Hepatocyte (in vitro differentiated cells): ENCODE results near the gene ADCY4. TPM values are rescaled to one million over a fixed set of nuclear protein-coding genes. Genes with fewer than 3 reads are reported as not detected.
A peak's percentile ranks its signal among the peaks of the same experiment; 100 is the strongest.

Source experiments
- DNase-seq: peaks from one replicate; pipeline ENCODE4 v3.0.0-alpha.2; 2016; ENCODE audit warnings: low spot score
- H2AFZ ChIP-seq: fragments of 200-600 bp; sonication (generic); 2 replicates; pipeline ENCODE4 v1.6.0; 2016; ENCODE audit warnings: antibody characterized with exemption, mild to moderate bottlenecking
- H3K27ac ChIP-seq: fragments of 200-600 bp; sonication (generic); 2 replicates; pipeline ENCODE4 v1.5.1; 2016; ENCODE audit warnings: mild to moderate bottlenecking
- H3K27me3 ChIP-seq: fragments of 200-600 bp; sonication (generic); 2 replicates; pipeline ENCODE4 v1.6.1; 2016
- H3K36me3 ChIP-seq: fragments of 200-600 bp; sonication (generic); replicated peaks from 2 replicates; pipeline ENCODE4 v1.5.1; 2016; ENCODE audit warnings: low read depth; ENCODE audit not compliant: insufficient read depth
- H3K4me1 ChIP-seq: fragments of 200-600 bp; sonication (generic); 2 replicates; pipeline ENCODE4 v1.5.1; 2016; ENCODE audit warnings: mild to moderate bottlenecking, moderate library complexity; ENCODE audit not compliant: insufficient read depth
- H3K4me2 ChIP-seq: fragments of 200-600 bp; sonication (generic); 2 replicates; pipeline ENCODE4 v1.6.0; 2016
- H3K4me3 ChIP-seq: fragments of 200-600 bp; sonication (generic); 2 replicates; pipeline ENCODE4 v1.5.1; 2016; ENCODE audit warnings: mild to moderate bottlenecking
- H3K79me2 ChIP-seq: fragments of 200-600 bp; sonication (generic); 2 replicates; pipeline ENCODE4 v1.6.0; 2017; ENCODE audit warnings: mild to moderate bottlenecking
- H3K9me2 ChIP-seq: fragments of 200-600 bp; sonication (generic); replicated peaks from 2 replicates; pipeline ENCODE4 v1.6.0; 2017; ENCODE audit warnings: mild to moderate bottlenecking; ENCODE audit not compliant: insufficient read depth
- H3K9me3 ChIP-seq: fragments of 200-600 bp; sonication (generic); 2 replicates; pipeline ENCODE4 v1.5.1; 2016; ENCODE audit warnings: low read depth, mild to moderate bottlenecking
- H4K20me1 ChIP-seq: fragments of 200-600 bp; sonication (generic); 2 replicates; pipeline ENCODE4 v1.6.0; 2016; ENCODE audit warnings: mild to moderate bottlenecking; ENCODE audit not compliant: insufficient read depth, poor library complexity, severe bottlenecking
- CTCF ChIP-seq: fragments of 200-600 bp; sonication (generic); IDR thresholded peaks from 2 replicates; pipeline ENCODE4 v1.5.1; 2016; ENCODE audit warnings: antibody characterized with exemption, mild to moderate bottlenecking; ENCODE audit not compliant: poor library complexity
- EZH2 ChIP-seq: fragments of 200-600 bp; sonication (generic); IDR thresholded peaks from 2 replicates; pipeline ENCODE4 v1.6.1; 2016; ENCODE audit warnings: antibody characterized with exemption, mild to moderate bottlenecking, borderline replicate concordance
- EZH2phosphoT487 ChIP-seq: fragments of 200-600 bp; sonication (generic); IDR thresholded peaks from one replicate; pipeline ENCODE4 v1.6.1; 2018; ENCODE audit warnings: antibody characterized with exemption, mild to moderate bottlenecking, low read depth, moderate library complexity; ENCODE audit not compliant: unreplicated experiment, severe bottlenecking
- WGBS: methylation state at CpG from one replicate; pipeline ENCODE4 v1.1.6; 2016; ENCODE audit warnings: low lambda C conversion rate; ENCODE audit errors: missing lambda C conversion rate; 5-methylcytosine and 5-hydroxymethylcytosine counted together
- polyA plus RNA-seq: library from polyadenylated mRNA; unstranded; fragments of >200 nt; fragmentation: Nextera tagmentation; extraction: Ambion mirVana; gene quantifications from 2 replicates; pipeline ENCODE4 v1.2.1, GENCODE V29; 2016
- total RNA-seq: library from RNA; depleted of rRNA; stranded (reverse); fragments of >200 nt; gene quantifications from 2 replicates; pipeline ENCODE4 v1.2.3, GENCODE V29; 2014

The ADCY4 gene
- total and polyA plus RNA-seq, 2 experiments from 2014 or later: 0.63 to 1.3 TPM

DNA sequence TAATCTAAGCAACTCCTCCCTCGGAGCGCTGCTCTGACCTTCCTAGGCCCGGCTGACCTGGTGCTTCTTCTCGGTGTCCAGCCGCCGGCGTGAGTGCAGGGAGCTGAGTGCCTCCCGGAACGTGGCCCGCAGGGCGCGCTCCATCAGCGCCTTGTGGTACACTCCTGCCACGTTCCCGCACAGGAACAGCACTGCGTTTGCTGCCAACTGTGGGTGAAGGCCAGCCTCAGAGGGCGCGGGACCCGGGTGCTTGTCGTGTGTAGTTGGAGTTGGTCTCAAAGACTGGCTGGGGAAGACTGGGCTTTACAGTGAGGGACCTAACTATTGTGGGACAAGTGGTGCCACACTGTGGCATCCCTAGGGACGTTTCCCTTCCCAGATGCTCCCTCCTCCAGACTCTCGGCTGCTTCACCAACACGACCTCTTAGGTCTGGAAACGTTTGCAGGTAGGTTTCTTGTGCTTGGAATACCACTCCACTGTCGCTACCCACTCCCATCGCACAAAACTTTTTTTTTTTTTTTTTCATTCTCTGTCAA, 3.1 kb downstream of the ADCY4 start:
- Histone ChIP-seq H3K9me2 (no peaks in the 10 kb centered on the region), H3K9me3 (no peaks in the 10 kb centered on the region), H3K4me2 (peak overlapping the region; percentile 90), H2AFZ (no peak overlapping the region), H3K27ac (no peak overlapping the region), H3K36me3 (no peaks in the 10 kb centered on the region), H3K4me3 (no peak overlapping the region), H3K79me2 (no peaks in the 10 kb centered on the region), H4K20me1 (no peaks in the 10 kb centered on the region), H3K27me3 (peaks cover 36% of the 10 kb centered on the region), H3K4me1 (peaks cover 27% of the 10 kb centered on the region)
- TF ChIP-seq CTCF: no peak
- TF ChIP-seq EZH2phosphoT487: no peak
- TF ChIP-seq EZH2: no peak
- no peak for DNase-seq
- WGBS: 72% methylated on average over 26 of the region's 26 CpGs

- Histone ChIP-seq H4K20me1 (no peaks in the 10 kb centered on the region), H3K4me1 (peaks cover 27% of the 10 kb centered on the region), H3K4me3 (no peak overlapping the region), H3K9me2 (no peaks in the 10 kb centered on the region), H3K4me2 (no peak overlapping the region), H2AFZ (no peak overlapping the region), H3K9me3 (no peaks in the 10 kb centered on the region), H3K36me3 (no peaks in the 10 kb centered on the region), H3K27me3 (peaks cover 29% of the 10 kb centered on the region), H3K79me2 (no peaks in the 10 kb centered on the region), H3K27ac (no peak overlapping the region)
- TF ChIP-seq EZH2 (no peak), CTCF (no peak), EZH2phosphoT487 (no peak)
- 88% methylated on average over 10 of the region's 10 CpGs for WGBS
- DNase-seq: no peak
Measured at GRCh38 chr14:24330973-24331674, 3.7 kb downstream of the ADCY4 start.

DNA sequence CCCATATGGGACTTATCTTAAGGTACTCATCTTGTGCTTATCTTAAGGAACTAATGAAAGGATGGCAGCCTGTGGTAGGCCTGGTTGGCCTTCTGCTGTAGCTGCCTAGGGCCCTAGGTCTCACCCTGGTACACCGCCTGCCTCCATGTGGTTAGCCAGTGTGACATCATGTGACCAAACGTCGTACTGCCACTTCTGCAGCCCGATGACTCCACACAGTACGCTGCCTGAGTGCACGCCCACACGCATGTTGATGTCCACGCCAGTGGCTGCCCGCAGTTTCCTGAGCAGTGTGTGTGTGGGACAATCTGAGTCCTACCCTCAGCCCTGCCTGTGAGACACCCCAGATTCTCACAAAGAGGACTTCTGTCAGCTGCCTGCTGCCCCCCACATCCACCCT, 5.1 kb downstream of the ADCY4 start:
- 87% methylated on average over 9 of the region's 9 CpGs for WGBS
- Histone ChIP-seq H3K79me2 (no peaks in the 10 kb centered on the region), H3K4me2 (no peak overlapping the region), H4K20me1 (no peaks in the 10 kb centered on the region), H3K4me1 (peaks cover 24% of the 10 kb centered on the region), H3K27me3 (peaks cover 15% of the 10 kb centered on the region), H3K27ac (no peak overlapping the region), H3K9me3 (no peaks in the 10 kb centered on the region), H3K9me2 (no peaks in the 10 kb centered on the region), H3K36me3 (no peaks in the 10 kb centered on the region), H2AFZ (no peak overlapping the region), H3K4me3 (no peak overlapping the region)
- TF ChIP-seq CTCF: no peak
- TF ChIP-seq EZH2phosphoT487: no peak
- no peak for TF ChIP-seq EZH2
- DNase-seq: no peak
